GM21360 (cell line): ENCODE results near the gene USP22.
"Not testable (repeated sequence)": the region's sequence is repeated elsewhere in the genome, so short reads cannot be mapped to it uniquely, and the experiment has no call there.

Experiments
- ATAC-seq: cut with Tn5 transposase; IDR thresholded peaks from one replicate; pipeline ENCODE4 v1.9.1; 2021; ENCODE audit warnings: mild to moderate bottlenecking, moderate library complexity; ENCODE audit not compliant: unreplicated experiment

Gene USP22

GRCh38 chr17:21042458-21043295 is at the start of gene USP22:
USP22 (minus strand) TSS chr17:21043011; CDS start chr17:21042835, 176 bp downstream.
- peak; percentile 58 for ATAC-seq

GRCh38 chr17:21090902-21091618 is 48.2 kb upstream of the USP22 start:
- ATAC-seq = no peak

GRCh38 chr17:21089933-21090901 is 47.4 kb upstream of the USP22 start:
- peak; percentile 51 for ATAC-seq

GRCh38 chr17:21089145-21089544 is 46.3 kb upstream of the USP22 start:
- no peak for ATAC-seq

- ATAC-seq = no peak
Measured at GRCh38 chr17:21085707-21086106, 42.9 kb upstream of the USP22 start.

- not testable (repeated sequence) for ATAC-seq
Measured at GRCh38 chr17:21085280-21085679, 42.5 kb upstream of the USP22 start.

GRCh38 chr17:21082001-21082436 is 39.2 kb upstream of the USP22 start:
- no peak for ATAC-seq

GRCh38 chr17:21079196-21079595 is 36.4 kb upstream of the USP22 start:
- no peak for ATAC-seq

- ATAC-seq = no peak
Measured at GRCh38 chr17:21078016-21078780, 35.4 kb upstream of the USP22 start.

GRCh38 chr17:21077281-21077680 is 34.5 kb upstream of the USP22 start:
- no peak for ATAC-seq

GRCh38 chr17:21076242-21076641 is 33.4 kb upstream of the USP22 start:
- ATAC-seq = no peak

GRCh38 chr17:21075739-21076085 is 32.9 kb upstream of the USP22 start:
- no peak for ATAC-seq

GRCh38 chr17:21072745-21073197 is 30.0 kb upstream of the USP22 start:
- ATAC-seq = no peak

GRCh38 chr17:21066394-21066793 is 23.6 kb upstream of the USP22 start:
- ATAC-seq = no peak

GRCh38 chr17:21061971-21062526 is 19.2 kb upstream of the USP22 start:
- ATAC-seq = no peak

- no peak for ATAC-seq
Measured at GRCh38 chr17:21061158-21061835, 18.5 kb upstream of the USP22 start.

GRCh38 chr17:21059761-21060160 is 16.9 kb upstream of the USP22 start:
- no peak for ATAC-seq

- ATAC-seq = no peak
Measured at GRCh38 chr17:21058098-21058893, 15.5 kb upstream of the USP22 start.
